HCT116 (cell line): ENCODE data around the gene UGT1A9. TPM values are rescaled to one million over a fixed set of nuclear protein-coding genes. Genes with fewer than 3 reads are reported as not detected.

Source experiments
- ATAC-seq: fragments of 200-7000 bp; cut with Tn5 transposase; 2 replicates; pipeline ENCODE4 v1.9.1; 2020; ENCODE audit warnings: mild to moderate bottlenecking, moderate library complexity
- BruUV-seq: library from RNA; stranded (reverse); fragments of 400-500 nt; replicated peaks from 2 replicates; lab custom pipeline; 2021; lab: Mats Ljungman, UMichigan
- CTCF ChIA-PET: fragments of 300-600 bp; sonication (Branson Sonifier 250); formaldehyde crosslinking; loops from one replicate; lab custom pipeline; 2021; ENCODE audit warnings: antibody characterized with exemption; lab: Charles Lee
- POLR2A ChIA-PET: fragments of 300-600, 350-600 bp; sonication (Branson Sonifier 250); formaldehyde crosslinking; loops from one replicate; lab custom pipeline; 2021; ENCODE audit warnings: antibody characterized with exemption; lab: Charles Lee
- RAD21 ChIA-PET, 2 experiments: fragments of 300-600 bp; sonication (Branson Sonifier 250); formaldehyde crosslinking; loops; one replicate each; lab custom pipeline; 2023; ENCODE audit warnings: low total read pairs in 2 of 2; ENCODE audit not compliant: uncharacterized antibody in 2 of 2, unreplicated experiment in 2 of 2, low non-redundant PET in 1 of 2; lab: Charles Lee
- DNase-seq: peaks from one replicate; pipeline ENCODE4 v3.0.0-alpha.2; 2010; ENCODE audit warnings: low read depth, low spot score
- H2AFZ ChIP-seq: fragments of 200-600 bp; shearing (Covaris generic), sonication (generic); 2 replicates; pipeline ENCODE4 v1.6.1; 2017; ENCODE audit warnings: low read depth, mixed run types, mixed read lengths, antibody characterized with exemption, low read length; ENCODE audit not compliant: poor library complexity, severe bottlenecking
- H3K27ac ChIP-seq: 2 replicates; pipeline ENCODE4 v1.5.1; 2012; ENCODE audit warnings: low read depth, low read length
- H3K27me3 ChIP-seq: fragments of 200-600 bp; sonication (generic); 2 replicates; pipeline ENCODE4 v1.6.1; 2016; ENCODE audit warnings: mixed run types, low read length, mixed read lengths; ENCODE audit not compliant: insufficient read depth
- H3K36me3 ChIP-seq, 2 experiments: fragments of 200-500 bp in 1 of 2; fragments of 200-600 bp in 1 of 2; sonication (Bioruptor generic) in 1 of 2; sonication (generic) in 1 of 2; 2 replicates each; pipeline versions ENCODE4 v1.5.1 to v1.6.1; 2014 to 2016; ENCODE audit warnings: low read length in 2 of 2, inconsistent platforms in 1 of 2, mixed read lengths in 1 of 2, mixed run types in 1 of 2; ENCODE audit not compliant: insufficient read depth in 2 of 2, control insufficient read depth in 1 of 2
- H3K4me1 ChIP-seq, 2 experiments: fragments of 200-600 bp in 1 of 2; sonication (generic) in 1 of 2; 2 replicates each; pipeline versions ENCODE4 v1.5.1 to v1.6.1; 2012 to 2017; ENCODE audit warnings: low read length in 2 of 2, inconsistent platforms in 1 of 2, mild to moderate bottlenecking in 1 of 2, mixed read lengths in 1 of 2, mixed run types in 1 of 2, moderate library complexity in 1 of 2; ENCODE audit not compliant: insufficient read depth in 2 of 2, control insufficient read depth in 1 of 2
- H3K4me2 ChIP-seq: fragments of 200-600 bp; sonication (generic); 2 replicates; pipeline ENCODE4 v1.6.1; 2017; ENCODE audit warnings: mixed run types, low read length, mixed read lengths
- H3K4me3 ChIP-seq, 2 experiments: fragments of 200-600 bp in 1 of 2; sonication (generic) in 1 of 2; replicated peaks in 1 of 2; 2 replicates each; pipeline ENCODE4 v1.5.1; 2011 to 2016; ENCODE audit warnings: low read length in 2 of 2, control low read depth in 1 of 2, low read depth in 1 of 2, mild to moderate bottlenecking in 1 of 2, mixed read lengths in 1 of 2, mixed run types in 1 of 2
- H3K79me2 ChIP-seq: fragments of 200-600 bp; sonication (generic); 2 replicates; pipeline ENCODE4 v1.6.1; 2017; ENCODE audit warnings: mild to moderate bottlenecking, mixed run types, low read length, moderate library complexity, mixed read lengths; ENCODE audit not compliant: insufficient read depth
- H3K9ac ChIP-seq: fragments of 200-600 bp; sonication (generic); 2 replicates; pipeline ENCODE4 v1.6.1; 2016; ENCODE audit warnings: low read length, mixed read lengths
- H3K9me2 ChIP-seq: fragments of 200-600 bp; sonication (generic), shearing (Covaris generic); 2 replicates; pipeline ENCODE4 v1.6.1; 2017; ENCODE audit warnings: mixed run types, mild to moderate bottlenecking, moderate library complexity; ENCODE audit not compliant: insufficient read depth
- H3K9me3 ChIP-seq, 2 experiments: fragments of 200-500 bp in 1 of 2; fragments of 200-600 bp in 1 of 2; sonication (Bioruptor generic) in 1 of 2; sonication (generic) in 1 of 2; 2 replicates each; pipeline ENCODE4 v1.6.1; 2014 to 2017; ENCODE audit warnings: low read length in 2 of 2, mixed read lengths in 2 of 2, inconsistent platforms in 1 of 2, low read depth in 1 of 2, mild to moderate bottlenecking in 1 of 2, mixed run types in 1 of 2, moderate library complexity in 1 of 2; ENCODE audit not compliant: control insufficient read depth in 1 of 2, insufficient read depth in 1 of 2
- H4K20me1 ChIP-seq: fragments of 200-600 bp; sonication (generic), shearing (Covaris generic); 2 replicates; pipeline ENCODE4 v1.6.1; 2017; ENCODE audit warnings: mixed run types, mild to moderate bottlenecking, moderate library complexity; ENCODE audit not compliant: insufficient read depth
- ATF3 ChIP-seq: IDR thresholded peaks from 2 replicates; pipeline ENCODE4 v1.6.1; 2012
- CBX3 ChIP-seq: IDR thresholded peaks from 2 replicates; pipeline ENCODE4 v1.6.1; 2012; ENCODE audit warnings: low read depth
- CEBPB ChIP-seq: IDR thresholded peaks from 2 replicates; pipeline ENCODE4 v1.6.1; 2012; ENCODE audit warnings: low read depth
- CTCF ChIP-seq, 3 experiments: fragments of 200-600 bp in 1 of 3; sonication (generic) in 1 of 3; IDR thresholded peaks in 2 of 3; conservative IDR thresholded peaks in 1 of 3; 2 replicates each; pipeline ENCODE4 v1.5.1; 2012 to 2017; ENCODE audit warnings: low read depth in 2 of 3, low read length in 2 of 3, antibody characterized with exemption in 1 of 3, borderline replicate concordance in 1 of 3, control low read depth in 1 of 3, mild to moderate bottlenecking in 1 of 3, mixed read lengths in 1 of 3, mixed run types in 1 of 3, moderate library complexity in 1 of 3; ENCODE audit not compliant: insufficient read depth in 1 of 3
- EZH2 ChIP-seq: fragments of 200-600 bp; sonication (generic); IDR thresholded peaks from 2 replicates; pipeline ENCODE4 v1.6.1; 2017; ENCODE audit warnings: antibody characterized with exemption, mixed run types
- EZH2phosphoT487 ChIP-seq: fragments of 200-600 bp; IDR thresholded peaks from 2 replicates; pipeline ENCODE4 v1.6.1; 2018; ENCODE audit warnings: antibody characterized with exemption, borderline replicate concordance
- FOSL1 ChIP-seq: IDR thresholded peaks from 2 replicates; pipeline ENCODE4 v1.6.1; 2012; ENCODE audit warnings: low read depth
- POLR2A ChIP-seq: IDR thresholded peaks from 2 replicates; pipeline ENCODE4 v1.7.0; 2011; ENCODE audit warnings: borderline replicate concordance; ENCODE audit not compliant: insufficient read depth, insufficient read length; ENCODE audit errors: extremely low read depth
- POLR2AphosphoS5 ChIP-seq: IDR thresholded peaks from 2 replicates; pipeline ENCODE4 v1.6.1; 2011; ENCODE audit warnings: mild to moderate bottlenecking, low read depth, low read length, moderate library complexity
- RAD21 ChIP-seq: IDR thresholded peaks from 2 replicates; pipeline ENCODE4 v1.6.1; 2012; ENCODE audit warnings: low read depth, mild to moderate bottlenecking
- REST ChIP-seq: IDR thresholded peaks from 2 replicates; pipeline ENCODE4 v1.6.1; 2012; ENCODE audit warnings: low read depth
- SP1 ChIP-seq: IDR thresholded peaks from 2 replicates; pipeline ENCODE4 v1.6.1; 2012; ENCODE audit warnings: low read depth
- TCF7L2 ChIP-seq: IDR thresholded peaks from 2 replicates; pipeline ENCODE4 v1.7.0; 2011; ENCODE audit warnings: borderline replicate concordance, inconsistent platforms; ENCODE audit not compliant: insufficient read depth, insufficient read length; ENCODE audit errors: extremely low read depth
- ZNF274 ChIP-seq: fragments of 200-500 bp; sonication (Bioruptor generic); IDR thresholded peaks from 2 replicates; pipeline ENCODE4 v1.6.1; 2014; ENCODE audit warnings: mild to moderate bottlenecking, low read depth, low read length, inconsistent platforms
- intact Hi-C: fragments of 100-400 bp; cut with micrococcal nuclease; formaldehyde crosslinking; loops from 2 replicates; pipeline ENCODE4 v1.10.0; 2022
- total RNA-seq: library from RNA; stranded (reverse); gene quantifications from one replicate; pipeline ENCODE4 v1.2.1, GENCODE V29; 2021; ENCODE audit not compliant: unreplicated experiment
- TF ChIP-seq, protein P1 (sequence below): IDR thresholded peaks from 2 replicates; pipeline ENCODE4 v1.6.1; 2012
- TF ChIP-seq, protein P2 (sequence below): IDR thresholded peaks from 2 replicates; pipeline ENCODE4 v1.6.1; 2011; ENCODE audit warnings: mild to moderate bottlenecking, low read length, moderate library complexity; ENCODE audit not compliant: insufficient replicate concordance; ENCODE audit errors: extremely low read depth

UGT1A9 gene
- total RNA-seq, 1 experiment from 2014 or later = not detected

DNA sequence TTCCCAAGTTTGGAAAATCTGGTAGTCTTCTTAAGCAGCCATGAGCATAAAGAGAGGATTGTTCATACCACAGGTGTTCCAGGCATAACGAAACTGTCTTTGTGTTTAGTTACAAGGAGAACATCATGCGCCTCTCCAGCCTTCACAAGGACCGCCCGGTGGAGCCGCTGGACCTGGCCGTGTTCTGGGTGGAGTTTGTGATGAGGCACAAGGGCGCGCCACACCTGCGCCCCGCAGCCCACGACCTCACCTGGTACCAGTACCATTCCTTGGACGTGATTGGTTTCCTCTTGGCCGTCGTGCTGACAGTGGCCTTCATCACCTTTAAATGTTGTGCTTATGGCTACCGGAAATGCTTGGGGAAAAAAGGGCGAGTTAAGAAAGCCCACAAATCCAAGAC lies 100.5 kb downstream of the UGT1A9 start:
- CTCF ChIA-PET = no interaction called here
- BruUV-seq = no TSS peak
- Histone ChIP-seq H3K27me3 (no peaks in the 10 kb centered on the region), H3K4me1 (no peaks in the 10 kb centered on the region), H3K9me3 (no peaks in the 10 kb centered on the region), H3K4me3 (no peak overlapping the region), H3K79me2 (no peaks in the 10 kb centered on the region), H3K36me3 (no peaks in the 10 kb centered on the region), H2AFZ (no peak overlapping the region), H3K27ac (no peak overlapping the region), H3K4me2 (no peak overlapping the region), H3K9ac (no peak overlapping the region), H4K20me1 (no peaks in the 10 kb centered on the region), H3K9me2 (no peaks in the 10 kb centered on the region)
- DNase-seq (no peak), ATAC-seq (no peak)
- POLR2A ChIA-PET = no interaction called here
- RAD21 ChIA-PET = no interaction called here
- intact Hi-C loops = no loop called here
- TF ChIP-seq POLR2AphosphoS5 (no peak), REST (no peak), CEBPB (no peak), CBX3 (no peak), ZNF274 (no peak), TCF7L2 (no peak), EZH2phosphoT487 (no peak), ATF3 (no peak), POLR2A (no peak), CTCF (IDR thresholded peaks at IDR 0.05 in 2 of 3, conservative IDR thresholded peaks at IDR 0.05 in 1 of 3; ENCODE audit: borderline replicate concordance in 1 of 3, insufficient read depth in 1 of 3, low read depth in 2 of 3, low read length in 2 of 3) (no peak), FOSL1 (no peak), RAD21 (no peak), EZH2 (no peak), SP1 (no peak)
- TF ChIP-seq, protein P1, sequence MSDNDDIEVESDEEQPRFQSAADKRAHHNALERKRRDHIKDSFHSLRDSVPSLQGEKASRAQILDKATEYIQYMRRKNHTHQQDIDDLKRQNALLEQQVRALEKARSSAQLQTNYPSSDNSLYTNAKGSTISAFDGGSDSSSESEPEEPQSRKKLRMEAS = no peak
- TF ChIP-seq, protein P2, sequence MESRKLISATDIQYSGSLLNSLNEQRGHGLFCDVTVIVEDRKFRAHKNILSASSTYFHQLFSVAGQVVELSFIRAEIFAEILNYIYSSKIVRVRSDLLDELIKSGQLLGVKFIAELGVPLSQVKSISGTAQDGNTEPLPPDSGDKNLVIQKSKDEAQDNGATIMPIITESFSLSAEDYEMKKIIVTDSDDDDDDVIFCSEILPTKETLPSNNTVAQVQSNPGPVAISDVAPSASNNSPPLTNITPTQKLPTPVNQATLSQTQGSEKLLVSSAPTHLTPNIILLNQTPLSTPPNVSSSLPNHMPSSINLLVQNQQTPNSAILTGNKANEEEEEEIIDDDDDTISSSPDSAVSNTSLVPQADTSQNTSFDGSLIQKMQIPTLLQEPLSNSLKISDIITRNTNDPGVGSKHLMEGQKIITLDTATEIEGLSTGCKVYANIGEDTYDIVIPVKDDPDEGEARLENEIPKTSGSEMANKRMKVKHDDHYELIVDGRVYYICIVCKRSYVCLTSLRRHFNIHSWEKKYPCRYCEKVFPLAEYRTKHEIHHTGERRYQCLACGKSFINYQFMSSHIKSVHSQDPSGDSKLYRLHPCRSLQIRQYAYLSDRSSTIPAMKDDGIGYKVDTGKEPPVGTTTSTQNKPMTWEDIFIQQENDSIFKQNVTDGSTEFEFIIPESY = no peak
